HG03520 (cell line): ENCODE results near the gene PDGFD.
A peak's percentile ranks its signal among the peaks of the same experiment; 100 is the strongest.

ENCODE experiments used
- ATAC-seq: cut with Tn5 transposase; IDR thresholded peaks from one replicate; pipeline ENCODE4 v1.9.1; 2021; ENCODE audit warnings: mild to moderate bottlenecking, moderate library complexity; ENCODE audit not compliant: unreplicated experiment

The PDGFD gene

DNA sequence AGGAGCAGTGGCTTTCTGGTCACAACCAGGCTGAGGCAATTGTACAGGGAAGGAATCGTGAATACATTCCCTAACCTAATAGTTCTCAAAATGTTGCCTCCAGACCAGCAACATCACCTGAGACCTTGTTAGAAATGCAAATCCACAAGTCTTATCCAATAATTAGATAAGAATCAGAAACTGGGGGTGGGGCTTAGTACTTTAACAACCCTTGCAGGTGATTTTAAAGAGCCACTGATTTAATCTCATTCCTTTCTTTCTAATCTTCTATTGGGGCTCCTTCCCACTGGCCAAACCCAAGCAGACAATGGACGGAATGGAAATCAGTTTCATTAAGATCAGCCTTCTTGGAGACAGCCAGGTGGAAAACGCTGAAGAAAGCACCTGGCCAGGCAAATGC, 269.9 kb downstream of the PDGFD start:
- no peak for ATAC-seq

DNA sequence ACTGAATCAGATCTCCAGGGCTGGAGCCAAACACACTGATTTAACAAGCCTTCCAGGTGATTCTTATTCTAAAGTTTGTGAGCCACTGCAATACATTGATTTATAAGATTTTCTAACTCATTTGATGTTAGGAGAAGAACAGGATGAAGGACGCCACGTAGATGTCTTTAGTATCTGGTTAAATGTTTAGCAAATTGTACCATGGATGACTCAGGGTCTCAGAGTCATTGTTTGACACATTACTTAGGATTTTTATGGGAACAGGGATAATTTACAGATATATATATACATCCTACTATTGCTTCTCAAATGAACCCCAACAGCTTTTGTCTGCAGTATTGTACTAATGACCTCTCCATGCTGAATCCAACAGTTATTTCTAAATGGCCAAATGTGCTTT, 270.6 kb downstream of the PDGFD start:
- no peak for ATAC-seq

DNA sequence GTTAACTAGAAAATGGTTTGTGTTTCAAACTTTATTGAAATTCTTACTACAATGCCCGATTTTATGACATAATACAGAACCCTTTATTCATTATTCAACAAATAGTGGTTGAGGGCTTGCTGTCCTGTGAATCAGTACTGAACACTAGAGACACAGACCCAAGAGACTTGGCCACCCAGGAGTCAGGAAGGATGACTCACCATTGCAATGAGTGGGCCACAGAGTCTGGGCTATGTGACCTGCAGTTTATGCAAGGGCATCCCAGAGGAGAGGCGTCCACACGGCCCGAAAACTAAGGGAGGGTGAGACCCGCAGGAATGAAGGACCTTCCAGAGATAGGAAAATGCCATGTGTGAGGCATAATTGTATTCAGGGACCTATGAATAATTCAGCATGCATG, 271.3 kb downstream of the PDGFD start:
- no peak for ATAC-seq

DNA sequence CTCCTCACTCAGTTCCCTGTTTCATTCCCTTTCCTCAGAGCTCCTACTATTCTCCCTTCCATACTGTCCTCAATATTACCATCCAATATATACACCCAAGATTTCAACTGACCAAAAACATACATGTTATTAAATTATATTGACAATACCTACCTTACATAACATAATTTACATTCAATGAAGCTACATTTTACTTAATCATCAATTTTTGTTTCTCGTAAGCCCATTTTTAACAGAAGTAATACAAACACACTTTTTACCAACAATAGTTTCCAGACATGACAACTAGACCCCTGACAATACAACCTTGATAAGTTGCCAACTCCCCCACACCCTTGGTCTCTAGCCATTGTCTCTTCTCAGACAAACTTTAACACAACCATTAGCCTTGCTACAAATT, 273.3 kb downstream of the PDGFD start:
- no peak for ATAC-seq

DNA sequence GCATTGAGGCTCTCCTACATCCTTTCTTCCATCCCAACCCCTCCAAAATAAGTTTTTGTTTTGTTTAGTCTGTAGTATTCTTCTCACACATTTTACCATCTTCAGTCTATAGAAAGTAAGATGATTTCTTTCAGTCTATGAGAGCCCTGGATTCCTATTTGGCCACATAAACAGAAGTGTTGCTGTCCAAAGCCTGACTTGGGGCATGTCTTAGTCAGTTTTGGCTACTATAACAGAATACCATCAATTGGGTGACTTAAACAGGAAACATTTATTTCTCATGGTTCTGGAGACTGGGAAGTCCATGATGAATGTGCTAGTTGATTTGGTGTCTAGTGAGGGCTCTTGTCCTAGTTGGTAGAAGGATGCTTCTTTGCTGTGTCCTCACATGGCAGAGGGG, 274.3 kb downstream of the PDGFD start:
- ATAC-seq, result no peak

DNA sequence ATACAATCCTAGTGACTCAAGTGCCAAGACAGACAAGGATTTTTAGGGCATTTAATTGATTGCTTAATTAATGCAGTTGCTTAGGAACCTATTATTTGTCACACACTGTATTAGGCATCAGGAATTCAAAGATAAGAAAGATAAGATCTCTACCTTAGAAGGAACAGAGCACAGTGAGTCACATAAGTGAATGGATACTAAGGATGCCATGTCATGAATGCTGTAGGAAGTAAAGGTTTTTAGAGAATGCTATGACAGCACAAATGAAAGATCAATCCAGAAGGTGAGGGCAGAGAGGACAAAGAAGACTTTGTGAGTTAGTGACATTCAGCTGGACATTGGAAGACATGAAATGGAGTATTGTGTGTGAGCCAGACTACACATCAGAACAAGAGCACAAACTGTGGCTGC, 275.4 kb downstream of the PDGFD start:
- no peak for ATAC-seq

DNA sequence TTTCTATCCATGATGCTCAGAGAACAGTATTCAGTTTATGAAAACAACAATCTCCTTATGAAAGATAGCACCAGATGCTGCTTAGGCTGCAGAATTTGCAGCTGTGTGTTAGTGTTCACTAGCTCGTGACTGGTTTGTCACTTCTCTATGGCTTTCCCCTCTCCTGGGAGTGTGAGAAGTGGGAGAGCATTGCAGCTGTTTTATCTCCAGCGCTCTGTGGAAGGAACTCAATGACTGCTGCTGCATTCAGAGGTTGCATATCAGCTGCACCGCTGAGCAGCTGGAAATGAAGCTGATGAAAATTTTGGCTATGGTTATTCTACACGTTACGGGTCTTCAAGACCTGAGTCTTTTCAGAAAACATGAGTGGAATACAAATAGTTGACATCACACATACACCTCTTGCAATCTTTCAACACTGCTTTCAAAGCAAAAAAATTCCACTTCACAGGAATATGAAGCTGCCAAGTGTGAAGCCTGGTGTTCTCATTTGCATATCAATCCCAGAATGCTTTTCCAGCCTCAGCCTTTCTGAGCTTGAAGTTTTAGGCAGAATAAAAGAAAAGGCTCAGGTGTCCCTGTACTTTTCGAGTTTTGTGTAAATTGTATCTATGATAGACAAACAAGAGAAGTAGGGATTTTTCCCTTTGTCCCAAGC, 276.8 kb downstream of the PDGFD start:
- no peak for ATAC-seq

DNA sequence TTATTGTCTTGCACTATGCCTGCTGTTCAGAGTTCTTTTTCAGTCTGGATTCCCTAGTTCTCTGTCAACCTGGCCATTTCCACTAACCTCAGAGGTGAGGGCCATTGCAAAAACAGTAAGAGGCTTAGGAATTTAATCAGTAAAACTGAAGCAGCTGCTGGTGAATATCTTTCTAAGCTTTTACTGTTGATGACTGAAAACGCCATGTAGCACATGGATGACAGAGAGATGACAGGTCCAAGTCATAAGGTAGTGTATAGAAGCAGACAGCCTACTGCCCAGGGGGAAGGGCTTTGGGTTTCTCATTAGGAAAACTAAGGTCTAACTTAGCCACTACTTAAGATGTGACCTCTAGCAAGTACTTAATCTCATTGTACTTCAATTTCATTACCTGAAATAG, 280.1 kb downstream of the PDGFD start:
- no peak for ATAC-seq

DNA sequence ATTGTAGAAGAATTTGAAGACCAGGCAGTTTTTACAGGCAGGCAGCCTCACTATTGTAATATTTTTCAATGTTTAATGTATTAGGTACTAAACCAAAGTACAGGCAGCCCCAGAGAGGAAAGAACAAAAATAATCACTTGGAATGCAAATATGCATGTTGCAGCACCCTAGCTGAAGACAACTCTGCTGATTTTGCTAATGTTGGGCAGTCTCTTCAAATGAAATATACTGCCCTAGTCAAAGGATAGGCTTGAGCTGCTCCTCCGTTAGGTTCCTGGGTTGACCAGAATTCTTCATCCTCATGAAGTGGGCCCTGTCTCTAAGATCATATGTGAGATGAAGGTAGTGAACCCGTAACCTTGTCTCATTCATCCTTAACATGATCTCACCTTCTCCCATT, 280.7 kb downstream of the PDGFD start:
- no peak for ATAC-seq

DNA sequence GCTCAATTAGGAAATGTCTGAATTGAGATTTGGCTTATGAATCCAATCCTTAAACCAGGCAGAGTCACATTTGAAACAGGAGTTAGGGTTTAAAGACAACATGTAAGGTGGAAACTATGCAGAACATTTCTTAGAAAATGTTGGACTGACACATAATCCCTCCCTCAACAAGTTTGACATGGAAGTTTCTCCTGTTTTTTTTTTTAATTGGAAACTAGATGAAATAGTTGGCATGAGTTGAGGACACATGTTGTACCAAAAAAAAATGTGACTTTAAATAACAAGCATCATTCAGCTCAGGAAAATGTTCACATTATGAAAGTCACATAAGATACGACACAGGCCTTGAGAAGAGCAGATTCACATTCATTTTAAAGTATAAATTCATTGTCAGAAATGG, 282.4 kb downstream of the PDGFD start:
- ATAC-seq, result no peak

DNA sequence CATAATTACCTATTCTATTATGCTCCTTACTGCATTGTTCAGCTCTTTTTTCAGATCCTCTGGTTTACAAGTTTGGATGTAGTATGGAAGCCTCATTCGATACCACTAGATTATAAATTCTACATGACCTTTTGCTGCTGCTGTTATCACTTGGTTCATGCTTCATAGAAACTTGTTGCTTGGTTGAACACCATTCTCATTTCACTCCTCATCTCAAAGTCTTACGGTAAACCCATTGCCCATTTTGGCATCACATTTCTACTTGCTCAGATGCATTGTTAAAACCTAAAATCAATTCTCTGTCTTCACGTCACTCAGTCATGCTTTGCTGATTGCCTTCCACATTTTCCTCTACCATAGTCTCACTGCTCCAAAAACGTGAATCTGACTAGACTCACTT, 283.0 kb downstream of the PDGFD start:
- ATAC-seq, result no peak

DNA sequence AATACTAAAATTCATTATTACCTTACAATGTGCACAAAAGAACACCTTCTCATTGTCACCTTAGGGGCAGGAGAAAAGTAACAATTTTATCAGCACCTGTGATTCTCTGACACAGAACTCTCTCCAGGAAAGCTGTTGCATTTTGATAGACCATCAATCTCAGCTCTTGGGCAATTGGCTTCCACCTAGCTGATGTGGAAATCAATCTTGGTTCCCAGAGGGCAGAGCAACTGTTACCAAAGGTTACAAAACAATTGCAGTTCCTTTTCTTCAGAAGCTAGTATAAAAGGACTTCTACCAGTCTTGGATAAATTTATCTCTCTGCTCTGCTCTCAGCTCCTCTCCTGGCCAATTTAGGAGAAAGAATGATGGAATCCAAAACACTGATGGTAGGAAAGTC, 285.3 kb downstream of the PDGFD start:
- ATAC-seq, result no peak

DNA sequence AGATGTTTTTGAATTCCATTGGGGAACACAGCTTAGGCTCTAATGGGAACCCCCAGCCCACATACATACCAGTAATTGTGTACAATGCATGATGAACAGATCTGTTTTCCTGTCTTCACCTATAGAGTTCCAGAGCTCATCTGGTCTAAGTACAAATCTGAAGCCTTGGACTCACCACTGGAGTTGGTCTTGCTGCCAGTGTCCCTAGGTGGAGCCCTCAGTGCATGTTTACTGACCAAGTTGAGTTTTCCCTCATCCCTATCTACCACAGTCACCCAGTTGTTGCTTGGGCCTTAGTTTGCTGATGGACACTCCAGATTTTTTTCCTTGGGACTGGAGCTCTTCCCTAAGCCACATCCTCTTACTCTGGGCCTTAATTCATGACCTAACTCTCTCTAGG, 286.7 kb downstream of the PDGFD start:
- no peak for ATAC-seq

DNA sequence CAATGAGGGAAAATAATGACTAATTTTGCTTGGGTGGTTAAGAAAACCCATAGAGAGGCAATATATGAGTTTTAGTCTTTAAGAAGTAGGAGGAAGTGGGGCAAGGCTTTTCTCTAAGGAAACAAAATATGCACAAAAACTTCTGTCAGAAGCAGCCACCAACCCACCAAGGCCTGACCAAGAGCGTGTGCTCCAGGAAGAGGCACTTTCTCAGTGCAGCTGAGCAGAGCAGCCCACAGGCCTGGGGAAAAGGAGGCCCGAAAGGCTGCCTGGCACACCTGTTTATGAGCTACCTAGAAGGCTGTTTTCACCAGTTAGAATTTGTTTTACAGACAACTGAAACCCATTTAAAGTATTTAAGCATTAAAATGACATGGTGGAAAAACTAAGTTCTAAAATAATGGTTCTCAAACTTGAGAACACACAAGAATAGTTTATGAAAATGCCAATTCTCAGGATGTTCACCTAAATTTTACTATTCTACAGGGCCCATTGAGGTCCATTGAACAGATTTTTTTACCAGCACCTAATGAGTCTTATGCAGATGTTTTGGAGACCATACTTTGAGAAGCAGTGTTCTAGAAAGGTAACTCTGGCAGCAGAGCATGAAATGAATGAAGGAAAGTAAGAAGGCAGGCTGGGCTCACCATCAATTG, 288.0 kb downstream of the PDGFD start:
- ATAC-seq, result peak; percentile 91

DNA sequence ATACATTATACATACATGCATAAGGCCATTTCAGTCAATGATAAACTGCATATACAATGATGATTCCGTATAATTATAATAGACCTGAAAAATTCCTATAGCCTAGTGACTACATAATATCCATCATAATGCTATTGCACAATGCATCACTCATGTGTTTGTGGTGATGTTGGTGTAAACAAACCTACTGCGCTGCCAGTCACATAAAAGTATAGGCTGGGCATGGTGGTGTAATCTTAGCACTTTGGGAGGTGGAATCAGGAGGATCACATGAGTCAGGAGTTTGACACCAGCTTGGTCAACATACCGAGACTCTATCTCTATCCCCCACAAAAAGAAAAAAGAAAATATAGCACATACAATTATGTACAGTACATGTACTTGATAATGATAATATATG, 291.2 kb downstream of the PDGFD start:
- ATAC-seq, result no peak

DNA sequence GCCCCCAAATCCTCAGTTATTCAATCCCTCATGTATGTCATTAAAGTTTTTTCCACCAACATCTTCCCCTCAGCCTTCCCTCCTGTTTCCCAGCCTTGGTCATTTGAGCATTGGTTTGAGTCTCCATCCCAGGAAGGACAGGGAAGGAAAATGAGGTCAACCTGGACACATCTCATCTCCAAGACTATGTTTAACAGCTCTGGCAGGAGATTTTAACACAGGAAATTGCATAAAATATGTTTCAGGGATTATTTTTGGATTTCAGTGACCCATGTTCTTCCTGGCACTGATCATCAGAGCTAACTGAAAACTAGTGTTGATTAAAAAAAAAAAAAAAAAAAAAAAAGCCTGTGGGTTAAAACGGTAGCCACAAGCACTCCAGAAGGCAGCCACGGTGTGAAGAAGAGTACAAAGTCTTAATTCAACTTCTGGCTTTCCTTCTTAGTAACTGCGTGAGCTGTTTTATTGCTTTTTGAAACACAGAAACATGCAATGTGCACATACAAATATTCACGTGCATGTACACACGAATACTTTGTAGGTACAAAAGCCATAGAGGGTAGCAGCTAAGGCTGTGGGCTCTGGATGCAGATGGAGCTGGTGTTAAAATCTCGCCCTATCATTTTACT, 291.9 kb downstream of the PDGFD start:
- no peak for ATAC-seq

DNA sequence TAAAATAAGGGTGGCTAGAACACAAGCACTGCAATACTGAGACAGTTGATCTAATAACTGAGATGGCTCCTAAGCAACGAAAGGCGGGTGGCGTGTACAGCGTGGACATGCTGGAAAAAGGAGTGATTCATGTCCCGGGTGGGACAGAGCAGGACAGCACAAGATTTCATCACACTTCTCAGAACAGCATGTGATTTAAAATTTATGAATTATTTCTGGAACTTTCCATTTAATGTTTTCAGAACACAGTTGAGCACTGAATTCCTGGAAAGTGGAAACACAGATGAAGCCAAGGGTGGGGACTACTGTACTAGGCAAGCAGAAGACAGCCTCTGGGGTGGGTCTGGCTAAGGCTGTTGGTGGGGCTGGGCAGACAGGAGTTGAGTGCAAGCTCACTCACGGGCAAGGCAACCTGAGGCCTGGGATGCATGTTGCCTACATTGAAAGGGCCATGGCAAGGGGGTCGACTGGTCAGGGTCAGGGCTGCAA, 293.1 kb downstream of the PDGFD start:
- ATAC-seq, result no peak

DNA sequence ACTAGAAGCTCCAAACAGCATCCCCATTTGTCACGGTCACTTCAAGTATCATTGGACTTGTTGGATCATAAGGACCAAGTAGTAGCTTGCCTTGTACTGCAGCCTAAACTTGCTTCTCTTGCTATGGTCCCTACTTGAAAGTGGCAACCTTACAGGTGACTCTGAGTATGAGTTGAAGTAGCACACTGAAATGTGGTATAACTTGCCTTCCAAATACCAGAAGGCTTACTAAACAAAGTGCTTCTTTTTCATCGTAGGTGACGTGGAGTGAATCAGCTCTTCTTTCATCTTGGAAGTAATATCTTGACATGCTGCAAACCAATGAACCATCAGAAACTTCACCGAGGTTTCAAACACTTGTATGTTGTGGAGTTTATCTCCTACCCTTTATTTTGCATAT, 296.5 kb downstream of the PDGFD start:
- ATAC-seq, result no peak

DNA sequence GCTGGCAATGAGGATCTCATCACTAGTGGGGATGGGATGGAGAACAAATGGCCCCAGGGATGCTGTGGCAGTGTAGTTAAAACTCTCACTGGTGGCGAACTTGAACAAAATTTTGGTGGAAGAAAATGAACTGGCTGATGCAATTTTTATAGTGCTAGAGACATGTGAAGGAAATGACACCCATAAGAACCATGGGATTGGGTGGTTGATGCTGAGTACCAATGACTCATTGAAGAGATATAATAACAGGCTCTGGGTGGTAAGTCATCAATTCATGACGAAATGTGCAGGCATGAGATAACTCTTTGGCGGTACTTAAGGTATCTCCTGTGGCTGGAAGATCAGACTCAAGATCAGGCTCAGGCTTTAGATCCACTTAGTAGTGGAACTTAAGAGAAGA, 300.4 kb downstream of the PDGFD start:
- no peak for ATAC-seq

DNA sequence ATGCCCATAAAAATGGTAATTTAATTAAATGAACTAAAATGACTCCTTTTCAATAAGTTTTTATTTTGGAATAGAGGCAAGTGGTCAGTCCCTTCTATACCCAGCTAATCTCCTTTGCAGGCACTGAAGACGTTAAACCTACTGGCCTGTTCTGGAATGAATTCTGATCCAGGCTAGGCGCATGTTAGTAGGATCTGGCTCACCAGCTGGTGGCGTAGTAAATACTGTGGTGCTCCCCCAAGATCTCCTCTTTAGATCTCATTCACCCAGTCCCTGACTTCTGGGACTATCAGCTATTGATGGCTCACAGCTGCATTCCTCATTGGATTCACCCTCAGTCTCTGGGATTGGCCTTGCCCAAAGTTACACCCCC, 301.2 kb downstream of the PDGFD start:
- ATAC-seq, result no peak

DNA sequence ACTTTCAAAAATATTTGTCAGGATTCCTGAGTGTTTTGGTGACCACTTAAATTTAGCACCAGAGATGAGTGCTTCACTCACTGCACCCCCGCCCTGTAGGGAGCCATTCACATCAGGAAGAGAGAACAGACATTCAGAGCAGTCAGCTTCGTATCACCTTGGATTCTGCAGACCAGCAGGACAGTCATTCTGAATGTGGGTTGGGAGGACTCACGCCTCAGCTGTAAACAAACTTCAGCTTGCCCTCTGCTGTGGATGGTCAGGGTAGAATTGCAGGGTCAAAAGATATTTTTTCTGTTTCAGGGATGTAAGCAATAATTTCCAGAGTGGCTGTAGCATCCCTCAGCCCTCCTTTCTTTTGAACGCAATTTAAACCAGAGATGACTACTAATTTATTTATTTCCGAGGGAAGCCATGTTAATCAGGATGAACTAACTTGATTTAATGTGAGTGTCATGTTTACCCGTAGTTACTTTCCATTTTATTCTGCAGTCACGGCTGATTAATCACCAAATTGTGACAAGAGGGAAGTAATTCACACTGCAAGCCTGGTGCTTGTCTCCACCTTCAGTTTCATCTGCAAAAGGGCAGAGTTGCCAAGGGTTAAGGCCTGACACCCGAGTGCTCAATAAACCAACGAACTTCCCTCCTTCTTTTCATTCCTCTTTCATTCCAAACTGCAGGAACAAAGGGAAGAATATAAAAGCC, 301.7 kb downstream of the PDGFD start:
- ATAC-seq, result peak; percentile 71
